Measurements from ENCODE around the gene COL16A1.

DNA sequence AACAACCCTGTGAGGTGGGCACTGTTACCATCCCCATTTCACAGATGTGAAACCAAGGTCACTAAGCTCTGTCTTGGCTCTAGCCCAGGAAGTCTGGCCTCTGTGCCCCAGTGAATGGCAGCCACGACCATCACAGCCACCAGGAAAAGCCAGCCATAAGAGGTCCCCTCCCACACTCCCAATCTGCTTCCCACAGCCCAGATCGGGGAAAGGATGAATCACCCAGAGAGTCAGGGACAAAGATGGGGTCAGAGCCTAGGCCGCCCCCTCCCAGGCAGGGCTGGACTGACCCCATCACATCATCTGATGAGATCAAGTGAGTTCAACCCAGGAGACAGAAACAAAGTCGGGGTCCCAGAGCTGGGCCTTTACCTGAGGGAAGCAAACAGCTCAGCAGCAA lies 22.9 kb upstream of the COL16A1 start:
- TF ChIP-seq, protein P1, sequence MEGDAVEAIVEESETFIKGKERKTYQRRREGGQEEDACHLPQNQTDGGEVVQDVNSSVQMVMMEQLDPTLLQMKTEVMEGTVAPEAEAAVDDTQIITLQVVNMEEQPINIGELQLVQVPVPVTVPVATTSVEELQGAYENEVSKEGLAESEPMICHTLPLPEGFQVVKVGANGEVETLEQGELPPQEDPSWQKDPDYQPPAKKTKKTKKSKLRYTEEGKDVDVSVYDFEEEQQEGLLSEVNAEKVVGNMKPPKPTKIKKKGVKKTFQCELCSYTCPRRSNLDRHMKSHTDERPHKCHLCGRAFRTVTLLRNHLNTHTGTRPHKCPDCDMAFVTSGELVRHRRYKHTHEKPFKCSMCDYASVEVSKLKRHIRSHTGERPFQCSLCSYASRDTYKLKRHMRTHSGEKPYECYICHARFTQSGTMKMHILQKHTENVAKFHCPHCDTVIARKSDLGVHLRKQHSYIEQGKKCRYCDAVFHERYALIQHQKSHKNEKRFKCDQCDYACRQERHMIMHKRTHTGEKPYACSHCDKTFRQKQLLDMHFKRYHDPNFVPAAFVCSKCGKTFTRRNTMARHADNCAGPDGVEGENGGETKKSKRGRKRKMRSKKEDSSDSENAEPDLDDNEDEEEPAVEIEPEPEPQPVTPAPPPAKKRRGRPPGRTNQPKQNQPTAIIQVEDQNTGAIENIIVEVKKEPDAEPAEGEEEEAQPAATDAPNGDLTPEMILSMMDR (IDR thresholded peaks at IDR 0.05) = no peak
- TF ChIP-seq POLR2AphosphoS5 (IDR thresholded peaks at IDR 0.05) (no peak), EP300 (IDR thresholded peaks at IDR 0.05; ENCODE audit: low read depth) (no peak)

All from transverse colon (tissue), 4 donors.